ENCODE results near the gene BBOX1.
"Not testable (repeated sequence)": the region's sequence is repeated elsewhere in the genome, so short reads cannot be mapped to it uniquely, and the experiment has no call there.

The BBOX1 gene

GRCh38 chr11:27084518-27084917 lies 43.9 kb downstream of the BBOX1 start:
- DNase-seq (ENCODE audit: low spot score) = no peak

DNA sequence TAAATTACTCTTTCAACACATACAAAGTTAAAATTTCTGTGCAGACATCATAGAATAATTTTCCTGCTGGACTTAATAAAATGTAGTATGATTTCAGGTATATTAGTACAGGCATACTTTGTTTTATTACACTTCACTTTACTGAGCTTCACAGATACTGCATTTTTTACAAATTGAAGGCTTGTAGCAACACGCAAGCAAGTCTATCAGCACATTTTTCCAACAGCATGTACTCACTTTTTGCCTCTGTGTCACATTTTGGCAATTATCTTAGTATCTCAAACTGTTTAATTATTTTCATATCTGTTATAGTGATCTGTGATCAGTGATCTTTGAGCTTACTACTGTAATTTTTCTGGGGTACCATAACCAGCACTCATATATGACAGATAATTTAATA lies 44.5 kb downstream of the BBOX1 start:
- no peak for DNase-seq (ENCODE audit: low spot score)

GRCh38 chr11:27085605-27086004 lies 45.0 kb downstream of the BBOX1 start:
- DNase-seq (ENCODE audit: low spot score) = no peak

GRCh38 chr11:27087432-27087831 lies 46.8 kb downstream of the BBOX1 start:
- DNase-seq (ENCODE audit: low spot score) = no peak

DNA sequence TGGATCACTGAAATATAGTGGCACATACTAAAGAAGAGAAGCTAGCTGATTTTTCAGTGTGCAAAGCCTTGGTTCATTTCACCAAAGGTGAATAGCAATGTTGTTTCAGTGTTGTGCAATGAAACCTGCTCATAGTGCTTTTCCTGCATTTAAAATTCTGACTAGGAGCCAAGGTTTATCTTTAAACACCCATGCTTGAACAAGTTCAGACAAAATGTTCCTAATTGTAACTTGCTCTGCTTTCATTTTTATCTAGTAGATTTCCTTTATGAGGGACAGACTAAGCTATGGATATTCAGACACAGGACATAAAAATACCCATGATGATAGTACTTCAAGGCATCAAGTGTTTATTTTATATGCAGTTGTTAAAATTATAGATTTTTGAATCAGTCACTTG lies 47.7 kb downstream of the BBOX1 start:
- DNase-seq (ENCODE audit: low spot score) = no peak

GRCh38 chr11:27089746-27090145 lies 49.1 kb downstream of the BBOX1 start:
- no peak for DNase-seq (ENCODE audit: low spot score)

DNA sequence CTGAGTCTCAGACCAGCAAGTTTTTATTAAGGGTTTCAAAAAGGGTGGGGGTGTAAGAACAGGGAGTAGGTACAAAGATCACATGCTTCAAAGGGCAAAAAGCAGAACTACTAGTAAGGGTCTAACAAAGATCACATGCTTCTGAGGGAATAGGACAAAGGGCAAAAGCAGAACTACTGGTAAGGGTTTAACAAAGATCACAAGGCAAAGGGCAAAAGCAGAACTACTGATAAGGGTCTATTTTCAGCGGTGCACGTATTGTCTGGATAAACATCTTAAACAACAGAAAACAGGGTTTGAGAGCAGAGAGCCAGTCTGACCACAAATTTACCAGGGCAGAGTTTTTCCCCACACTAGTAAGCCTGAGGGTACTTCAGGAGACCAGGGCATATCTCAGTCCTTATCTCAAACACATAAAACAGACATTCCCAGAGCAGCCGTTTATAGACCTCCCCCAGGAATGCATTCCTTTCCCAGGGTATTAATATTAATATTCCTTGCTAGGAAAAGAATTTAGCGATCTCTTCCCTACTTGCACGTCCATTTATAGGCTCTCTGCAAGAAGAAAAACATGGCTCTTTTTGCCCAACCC lies 49.8 kb downstream of the BBOX1 start:
- not testable (repeated sequence) for DNase-seq (ENCODE audit: low spot score)

DNA sequence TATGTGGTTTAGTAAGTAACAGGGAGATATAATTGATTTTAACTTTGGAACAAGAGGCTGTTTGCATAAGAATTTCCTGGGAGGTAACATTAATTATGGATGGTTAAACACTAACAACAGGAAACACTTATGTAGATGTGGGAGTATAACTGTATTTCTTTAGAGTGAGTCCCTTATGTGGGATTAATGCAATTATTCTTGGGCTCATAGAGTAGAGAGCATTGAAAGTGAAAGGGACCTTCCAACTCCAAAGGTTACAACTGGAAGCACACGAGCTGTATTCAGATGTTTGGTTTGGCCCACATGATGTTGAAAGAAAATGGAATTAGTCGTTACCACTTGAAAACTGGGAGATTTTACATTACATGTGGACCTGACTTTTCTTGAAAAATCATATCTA lies 53.5 kb downstream of the BBOX1 start:
- no peak for DNase-seq (ENCODE audit: low spot score)

DNA sequence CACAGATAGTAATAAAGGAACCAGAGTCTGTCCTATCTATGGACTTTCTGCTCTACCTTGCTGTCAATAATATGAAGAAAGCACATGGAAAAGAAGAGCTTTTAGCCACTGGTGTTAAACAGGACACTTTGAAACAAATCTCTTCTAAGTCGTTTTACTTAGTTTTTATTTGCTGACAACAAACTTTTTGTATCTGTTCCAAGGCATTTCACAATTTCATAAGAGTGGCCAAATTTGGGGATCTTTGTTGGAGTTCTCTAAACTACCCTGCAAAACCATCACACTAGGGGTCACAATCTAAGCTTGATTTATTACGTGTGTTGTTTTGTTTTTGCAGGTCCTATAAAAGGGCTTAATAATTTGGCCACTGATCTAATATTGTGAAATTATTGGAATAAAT lies 54.4 kb downstream of the BBOX1 start:
- no peak for DNase-seq (ENCODE audit: low spot score)

DNA sequence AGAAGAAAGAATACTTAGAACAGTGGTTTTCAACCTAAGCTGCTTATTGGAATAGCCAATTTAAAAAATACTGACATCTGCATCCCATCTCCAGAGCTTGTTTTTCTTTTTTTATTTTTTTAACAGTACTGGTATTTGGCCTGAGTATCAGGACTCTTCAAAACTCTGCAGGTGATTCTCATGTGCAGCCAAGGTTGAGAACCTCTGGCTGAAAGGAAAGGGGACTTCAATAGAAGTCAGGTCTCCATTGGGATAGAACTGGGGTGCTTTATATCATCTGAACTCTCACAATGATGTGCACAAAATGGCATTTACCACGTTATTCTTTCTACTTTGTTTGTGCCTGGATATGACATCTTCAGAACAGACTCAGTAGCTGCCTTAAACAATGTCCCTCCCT lies 55.3 kb downstream of the BBOX1 start:
- DNase-seq (ENCODE audit: low spot score) = no peak

GRCh38 chr11:27097551-27097950 lies 56.9 kb downstream of the BBOX1 start:
- no peak for DNase-seq (ENCODE audit: low spot score)

DNA sequence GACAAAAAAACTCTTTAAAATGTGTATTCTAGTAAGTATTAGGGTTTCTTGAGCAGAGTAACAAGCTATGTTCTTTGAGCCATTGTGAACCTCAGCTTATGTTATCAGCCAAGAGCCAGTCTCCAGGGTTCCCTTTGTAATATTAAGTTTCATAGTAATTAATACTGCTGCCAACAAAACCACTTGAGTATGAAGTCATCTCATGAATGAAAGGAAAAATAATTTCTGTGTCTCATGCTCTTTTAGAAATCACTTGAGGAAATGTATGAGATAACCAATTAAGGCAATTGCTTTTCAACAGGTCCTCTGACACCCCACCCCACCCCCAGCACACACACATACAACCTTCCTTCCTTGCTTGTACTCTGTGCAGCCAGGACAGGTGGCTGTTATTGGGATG lies 59.9 kb downstream of the BBOX1 start:
- no peak for DNase-seq (ENCODE audit: low spot score)

DNA sequence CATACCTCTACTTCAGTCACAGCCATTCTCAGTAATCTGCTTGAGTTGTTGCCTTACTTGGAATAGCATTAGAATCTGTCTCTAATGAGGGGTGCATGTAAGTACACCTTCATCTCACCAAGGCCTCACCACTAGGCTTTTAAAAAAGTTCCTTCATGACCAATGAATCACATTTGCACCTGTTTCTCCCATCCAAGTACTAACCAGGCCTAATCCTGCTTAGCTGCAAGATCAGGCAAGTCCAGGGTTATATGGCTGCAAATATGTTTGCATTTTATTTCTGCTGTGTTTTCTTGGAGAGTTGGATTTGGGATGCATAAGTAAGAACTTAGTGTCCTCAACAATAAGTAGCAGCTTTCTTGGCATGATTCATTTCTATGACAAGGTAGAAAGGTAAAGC lies 66.9 kb downstream of the BBOX1 start:
- DNase-seq (ENCODE audit: low spot score) = no peak

DNA sequence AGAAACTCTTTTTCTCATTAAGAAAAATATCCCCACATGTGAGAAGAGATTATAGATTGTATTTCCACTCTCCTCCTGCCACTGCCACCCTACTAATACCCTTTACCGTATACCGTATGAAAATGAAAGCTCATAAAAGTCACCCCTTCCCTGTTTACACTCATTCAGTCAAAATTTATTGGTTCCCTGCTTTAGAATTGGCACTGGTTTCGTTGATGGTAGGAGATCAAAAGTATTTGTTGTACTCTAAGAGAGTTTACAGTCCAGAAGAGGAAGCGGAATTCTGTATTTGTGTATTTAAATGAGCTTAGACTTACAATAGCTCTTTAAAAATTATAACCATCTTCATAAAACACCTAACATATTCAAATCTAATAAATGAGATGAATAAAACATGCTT lies 68.2 kb downstream of the BBOX1 start:
- no peak for DNase-seq (ENCODE audit: low spot score)

DNA sequence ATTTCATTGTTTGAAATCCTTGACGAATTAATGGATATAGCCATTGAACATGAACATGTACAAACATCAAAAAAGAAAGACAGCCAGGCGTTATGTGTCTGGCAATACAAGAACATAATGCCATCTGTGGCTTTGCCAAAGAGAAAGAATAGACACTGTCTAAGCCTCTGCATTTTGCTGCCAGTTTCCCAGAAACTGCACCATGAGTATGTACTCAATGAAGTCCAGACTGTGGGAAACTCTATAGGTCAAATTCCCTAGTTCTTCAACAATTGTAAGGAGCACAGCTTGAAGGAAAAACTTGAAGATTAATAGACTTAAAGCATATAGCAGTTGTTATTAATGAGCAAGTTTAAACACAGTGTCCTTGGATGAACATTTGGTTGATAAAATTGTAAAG lies 71.3 kb downstream of the BBOX1 start:
- DNase-seq (ENCODE audit: low spot score) = no peak

- no peak for DNase-seq (ENCODE audit: low spot score)
These were observed 72.3 kb downstream of the BBOX1 start for GRCh38 chr11:27112946-27113345.

DNA sequence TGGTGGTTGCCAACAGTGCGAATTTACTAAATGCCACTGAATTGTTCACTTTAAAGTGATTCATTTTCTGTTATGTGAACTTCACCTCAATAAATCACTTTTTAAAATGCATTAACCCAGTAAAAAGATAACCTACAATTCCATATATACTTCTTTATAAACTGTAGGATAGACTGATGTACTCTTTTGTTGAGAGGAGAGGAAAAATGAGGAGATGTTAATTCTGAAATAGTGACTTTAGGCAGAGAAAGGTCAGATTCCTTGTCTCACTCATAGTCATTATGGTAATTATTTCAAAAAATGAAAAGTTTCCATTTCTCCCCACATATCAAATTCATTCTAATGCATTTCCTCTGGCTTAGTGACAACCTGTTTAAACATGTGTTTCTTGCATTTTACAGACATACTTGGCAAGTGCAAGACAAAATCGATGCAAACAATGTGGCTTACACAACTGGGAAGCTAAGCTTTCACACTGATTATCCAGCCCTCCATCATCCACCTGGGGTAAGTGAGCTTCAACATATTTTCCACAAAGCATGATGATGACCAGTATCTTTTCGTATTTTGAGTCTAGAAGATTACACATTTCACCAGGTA lies 74.5 kb downstream of the BBOX1 start:
- no peak for DNase-seq (ENCODE audit: low spot score)

GRCh38 chr11:27116684-27117083 lies 76.1 kb downstream of the BBOX1 start:
- DNase-seq (ENCODE audit: low spot score) = no peak

DNA sequence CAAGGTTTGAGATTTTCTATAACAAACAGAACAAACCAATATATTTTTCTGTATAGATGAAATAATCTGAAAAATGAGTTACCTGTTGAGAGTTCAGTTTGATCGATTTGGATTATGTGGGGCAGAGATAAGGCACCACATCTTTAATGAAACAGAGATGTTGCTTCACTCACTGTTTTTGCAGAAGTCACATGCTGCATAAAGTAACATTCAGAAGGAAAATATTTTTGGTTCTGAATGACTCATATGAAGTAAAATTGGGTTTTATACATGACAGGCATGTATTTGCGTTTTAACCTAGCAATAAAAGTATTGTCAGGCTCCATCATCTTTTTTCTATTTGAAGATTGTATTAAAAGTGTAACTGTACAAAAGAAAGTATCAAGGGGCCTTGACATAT lies 77.8 kb downstream of the BBOX1 start:
- DNase-seq (ENCODE audit: low spot score) = no peak

- no peak for DNase-seq (ENCODE audit: low spot score)
These were observed 78.3 kb downstream of the BBOX1 start for GRCh38 chr11:27118949-27119348.

GRCh38 chr11:27119396-27119795 lies 78.8 kb downstream of the BBOX1 start:
- DNase-seq (ENCODE audit: low spot score) = no peak

DNA sequence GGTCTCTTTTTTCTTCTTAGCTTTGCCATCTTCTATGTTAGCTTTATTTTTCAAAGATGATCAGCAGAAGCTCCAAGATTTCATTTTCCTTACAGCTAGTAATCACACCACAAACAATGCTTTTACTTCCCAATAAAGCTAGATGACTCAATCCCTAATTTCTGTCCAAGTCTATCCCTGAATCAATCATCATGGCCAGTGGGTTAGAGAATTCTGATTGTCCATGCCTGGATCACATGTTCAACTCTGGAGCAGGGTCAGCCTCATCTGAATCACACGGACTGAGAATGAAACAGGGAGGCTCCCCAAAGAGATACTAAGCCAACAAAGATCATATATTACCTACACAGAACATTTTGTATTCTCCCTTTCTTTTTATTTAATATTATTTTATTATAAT lies 79.6 kb downstream of the BBOX1 start:
- no peak for DNase-seq (ENCODE audit: low spot score)

DNA sequence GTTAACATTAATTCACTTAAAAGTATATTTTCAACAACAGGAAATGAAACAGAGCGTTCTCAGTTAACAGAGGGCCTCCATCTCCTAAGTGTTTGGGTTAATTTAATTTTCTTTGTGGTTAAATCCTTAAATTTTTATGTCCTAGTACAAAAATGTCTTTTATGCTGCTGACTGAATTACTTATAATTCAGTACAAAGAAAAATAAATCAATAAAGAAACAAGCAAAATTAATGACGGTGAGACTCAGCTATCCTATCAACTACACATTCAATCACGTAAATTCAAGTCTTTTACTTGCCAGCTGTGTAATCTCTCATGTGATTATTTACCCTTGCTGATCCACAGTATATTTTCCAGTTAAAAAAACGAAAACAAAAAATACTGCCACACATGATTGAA lies 81.4 kb downstream of the BBOX1 start:
- DNase-seq (ENCODE audit: low spot score) = no peak

DNA sequence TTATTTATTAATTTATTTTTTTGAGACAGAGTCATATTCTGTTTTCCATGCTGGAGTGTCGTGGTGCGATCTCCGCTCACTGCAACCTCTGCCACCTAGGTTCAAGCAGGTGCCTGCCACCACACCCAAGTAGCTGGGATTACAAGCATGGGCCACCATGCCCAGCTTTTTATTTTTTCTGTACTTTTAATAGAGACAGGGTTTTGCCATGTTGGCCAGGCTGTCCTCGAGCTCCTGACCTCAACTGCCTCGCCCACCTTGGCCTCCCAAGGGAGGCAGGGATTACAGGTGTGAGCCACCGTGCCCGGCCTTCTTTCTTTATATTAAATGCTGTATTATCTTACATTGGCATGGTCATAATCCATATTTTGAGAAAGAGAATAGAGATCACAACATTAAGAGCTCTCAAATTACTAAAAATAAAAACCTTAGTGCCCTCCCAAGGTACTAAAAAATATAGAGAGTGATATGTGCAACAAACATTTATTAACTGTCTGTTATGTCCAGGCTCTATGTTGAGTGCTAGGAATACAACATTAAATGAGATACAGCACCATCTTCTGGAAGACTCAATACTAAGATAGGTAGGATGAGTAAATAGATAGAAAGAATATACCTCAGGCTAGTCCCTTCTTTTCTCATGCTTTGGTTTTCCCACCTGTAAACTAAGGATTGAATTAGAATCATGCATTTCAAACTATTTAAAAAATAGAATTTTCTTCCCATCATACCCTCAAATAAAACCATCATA lies 84.1 kb downstream of the BBOX1 start:
- DNase-seq (ENCODE audit: low spot score) = no peak
